Stimulated activated CD4-positive, alpha-beta T cell treated with anti-CD3 and anti-CD28 coated beads, Interleukin-2, amount 100 ng/mL, for 4 hours (primary cell): ENCODE data around the gene DLEC1.

Experiments used
- DNase-seq: peaks from one replicate; pipeline ENCODE4 v3.0.0-alpha.2; 2020; ENCODE audit warnings: low read depth

Gene DLEC1

GRCh38 chr3:38138349-38139190, 99.6 kb downstream of the DLEC1 start, which contains the start of gene MYD88:
Gene MYD88 (plus strand): TSS chr3:38138661. CDS start chr3:38138701, 40 bp downstream.
- peak; percentile 84 for DNase-seq

DNA sequence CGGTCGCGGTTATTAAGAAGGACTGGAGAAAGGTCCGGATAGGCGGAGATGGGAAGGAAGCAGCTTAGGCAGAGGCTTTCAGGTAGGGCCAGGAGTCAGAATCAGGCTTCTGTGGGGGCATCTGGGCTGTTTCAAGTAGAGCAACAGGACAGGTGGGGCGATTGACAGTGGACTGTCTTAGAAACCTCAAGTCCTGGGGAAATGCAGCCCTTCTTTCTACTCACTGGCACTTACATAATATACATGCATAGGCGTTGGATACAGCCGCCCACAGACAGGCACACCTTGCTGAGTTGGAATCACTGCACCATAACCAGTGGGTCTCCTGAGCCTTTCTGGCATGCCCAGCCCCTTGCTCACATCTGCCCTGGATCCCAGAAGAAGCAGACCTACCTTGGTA, 100.2 kb downstream of the DLEC1 start:
- DNase-seq: no peak

- DNase-seq: no peak
These were observed 100.6 kb downstream of the DLEC1 start for GRCh38 chr3:38139652-38140051.

DNA sequence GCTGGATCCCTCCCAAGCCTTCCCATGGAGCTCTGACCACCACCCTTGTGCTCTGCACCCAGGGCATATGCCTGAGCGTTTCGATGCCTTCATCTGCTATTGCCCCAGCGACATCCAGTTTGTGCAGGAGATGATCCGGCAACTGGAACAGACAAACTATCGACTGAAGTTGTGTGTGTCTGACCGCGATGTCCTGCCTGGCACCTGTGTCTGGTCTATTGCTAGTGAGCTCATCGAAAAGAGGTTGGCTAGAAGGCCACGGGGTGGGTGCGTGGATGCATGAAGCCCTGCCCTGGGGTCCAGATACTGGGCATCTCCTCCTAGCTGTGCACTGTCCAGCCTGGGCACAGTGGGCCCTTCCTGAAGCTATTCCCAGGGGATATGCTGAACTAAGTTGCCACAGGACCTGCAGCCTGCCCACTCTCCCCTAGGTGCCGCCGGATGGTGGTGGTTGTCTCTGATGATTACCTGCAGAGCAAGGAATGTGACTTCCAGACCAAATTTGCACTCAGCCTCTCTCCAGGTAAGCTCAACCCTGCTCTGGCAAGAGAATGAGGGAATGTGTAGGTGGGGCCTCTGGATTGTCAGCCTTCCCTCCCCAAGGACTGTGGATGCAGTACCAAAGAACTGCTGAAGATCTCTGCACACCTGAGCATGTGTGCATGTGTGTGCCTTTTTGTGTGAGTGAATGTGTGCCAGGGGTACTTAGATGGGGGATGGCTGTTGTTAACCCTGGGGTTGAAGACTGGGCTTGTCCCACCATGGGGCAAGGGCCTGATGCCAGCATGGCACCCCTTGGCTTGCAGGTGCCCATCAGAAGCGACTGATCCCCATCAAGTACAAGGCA, 101.5 kb downstream of the DLEC1 start:
- no peak for DNase-seq

GRCh38 chr3:38141173-38141951, 102.4 kb downstream of the DLEC1 start:
- no peak for DNase-seq

GRCh38 chr3:38141952-38142273, 102.9 kb downstream of the DLEC1 start:
- no peak for DNase-seq

GRCh38 chr3:38142959-38143358, 104.0 kb downstream of the DLEC1 start:
- DNase-seq: no peak

GRCh38 chr3:38143511-38143910, 104.5 kb downstream of the DLEC1 start:
- DNase-seq: no peak

DNA sequence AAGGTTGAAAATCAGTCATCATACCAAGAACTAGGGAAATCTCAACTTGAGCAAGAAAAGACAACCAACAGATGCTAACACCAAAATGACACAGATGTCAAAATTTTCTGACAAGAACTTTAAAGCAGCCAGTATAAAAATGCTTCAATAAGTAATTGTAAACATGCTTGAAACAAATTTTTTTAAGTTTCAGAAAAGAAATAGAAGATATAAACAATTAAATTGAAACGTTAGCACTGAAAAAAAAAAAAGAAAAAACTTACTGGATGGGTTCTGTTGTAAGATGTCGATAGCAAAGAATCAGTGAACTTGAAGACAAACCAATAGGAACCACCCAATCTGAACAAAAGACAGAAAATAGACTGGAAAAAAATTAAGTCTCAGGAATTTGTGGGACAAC, 107.5 kb downstream of the DLEC1 start:
- no peak for DNase-seq

DNA sequence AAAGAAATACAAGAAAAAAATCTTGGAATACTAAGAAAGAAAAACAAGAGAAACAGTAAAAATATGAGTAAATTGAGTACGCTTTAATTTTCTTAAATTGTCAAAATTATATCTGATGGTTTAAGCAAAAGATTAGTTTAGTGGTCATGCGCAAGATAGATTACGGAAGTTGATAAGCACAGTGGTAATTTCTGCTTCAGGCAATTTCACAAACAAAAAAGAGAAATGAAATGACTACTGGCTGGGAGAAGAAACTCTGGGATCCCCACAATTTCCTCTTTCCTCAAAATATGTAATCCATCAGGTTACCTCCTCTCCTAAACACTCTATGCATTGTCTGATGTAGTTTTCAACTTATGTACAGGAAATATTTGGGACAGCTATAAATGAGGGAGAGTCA, 108.4 kb downstream of the DLEC1 start:
- no peak for DNase-seq

DNA sequence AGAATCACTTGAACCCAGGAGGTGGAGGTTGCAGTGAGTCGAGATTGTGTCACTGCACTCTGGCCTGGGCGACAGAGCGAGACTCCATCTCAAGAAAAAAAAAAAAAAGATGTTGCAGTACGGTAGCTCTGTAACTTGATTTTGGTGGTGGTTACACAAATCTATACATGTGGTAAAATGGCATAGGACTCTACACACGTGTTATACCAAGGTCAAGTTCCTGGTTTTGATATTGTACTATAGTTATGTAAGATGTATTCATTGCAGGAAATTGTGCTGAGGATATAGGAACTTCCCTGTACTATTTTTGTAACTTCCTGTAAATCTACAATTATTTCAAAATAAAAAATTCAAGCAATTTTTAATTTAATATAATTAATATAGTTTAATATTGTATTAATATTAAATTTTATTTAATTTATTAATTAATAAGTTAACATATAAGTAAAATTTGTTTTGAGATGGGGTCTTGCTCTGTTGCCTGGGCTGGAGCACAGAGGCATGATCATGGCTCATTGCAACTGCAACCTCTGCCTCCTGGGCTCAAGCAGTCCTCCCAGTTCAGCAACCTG, 109.4 kb downstream of the DLEC1 start:
- DNase-seq: no peak

DNA sequence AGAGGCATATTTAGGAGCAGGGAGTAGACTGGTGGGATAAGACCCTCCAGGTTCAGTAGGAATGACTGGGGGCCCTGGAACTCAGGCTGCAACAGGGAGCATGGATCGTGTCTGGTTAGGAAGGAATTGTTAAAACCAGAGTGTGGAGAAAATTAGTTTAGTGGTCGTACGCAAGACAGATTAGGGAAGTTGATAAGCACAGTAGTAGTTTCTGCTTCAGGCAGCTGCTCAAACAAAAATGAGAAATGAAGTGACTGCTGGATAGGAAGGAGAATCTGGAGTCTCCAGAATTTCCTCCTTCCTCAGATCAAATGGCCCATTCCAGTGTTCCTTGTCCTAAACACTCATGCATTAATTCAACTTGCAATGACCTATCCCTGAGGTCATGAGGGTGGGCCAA, 110.7 kb downstream of the DLEC1 start:
- DNase-seq: no peak

GRCh38 chr3:38150780-38151528, 111.9 kb downstream of the DLEC1 start:
- DNase-seq: no peak

- no peak for DNase-seq
These were observed 112.8 kb downstream of the DLEC1 start for GRCh38 chr3:38151667-38152265.

GRCh38 chr3:38152609-38153008, 113.6 kb downstream of the DLEC1 start:
- no peak for DNase-seq

DNA sequence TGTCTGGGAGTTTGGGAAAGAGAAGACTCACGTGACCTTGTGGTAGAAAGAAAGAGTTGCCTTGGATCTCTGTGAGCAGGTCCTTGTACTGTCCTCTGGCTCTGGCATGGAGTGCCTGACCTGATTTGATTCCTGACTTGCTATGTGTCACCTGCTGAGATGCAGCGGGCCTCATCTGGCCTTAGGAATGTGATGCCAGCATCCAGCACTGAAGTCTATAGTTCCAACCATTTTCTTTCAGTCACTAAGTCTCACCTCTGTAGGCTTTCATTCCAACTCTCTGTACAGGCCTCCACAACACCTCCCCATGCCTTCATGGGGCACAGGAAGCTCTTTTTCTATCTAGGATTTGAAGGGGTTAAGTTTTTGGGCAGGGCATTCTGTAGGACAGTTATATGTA, 114.2 kb downstream of the DLEC1 start:
- no peak for DNase-seq

DNA sequence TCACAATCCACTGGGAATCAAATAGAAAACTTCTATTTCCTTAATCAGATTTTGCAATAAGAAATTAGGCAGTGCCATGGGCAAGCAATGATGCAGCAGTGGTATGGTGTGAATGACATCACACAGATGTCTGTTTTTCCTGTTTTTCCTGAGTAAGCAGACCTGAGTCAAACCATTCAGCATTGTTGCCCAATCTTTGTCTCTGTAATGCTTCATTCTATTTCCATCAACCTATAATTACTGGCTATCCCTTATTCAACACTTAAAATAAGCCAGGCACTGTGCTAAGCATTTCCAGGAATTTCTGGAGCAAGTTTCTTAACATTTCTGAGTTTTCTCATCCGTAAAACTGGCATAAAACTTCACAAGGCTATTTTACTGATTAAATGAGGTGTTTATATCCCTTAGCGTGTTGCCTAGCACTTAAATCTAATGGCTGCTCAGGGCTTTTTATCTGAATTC, 115.1 kb downstream of the DLEC1 start:
- DNase-seq: no peak

- no peak for DNase-seq
These were observed 115.7 kb downstream of the DLEC1 start for GRCh38 chr3:38154625-38155255.

DNA sequence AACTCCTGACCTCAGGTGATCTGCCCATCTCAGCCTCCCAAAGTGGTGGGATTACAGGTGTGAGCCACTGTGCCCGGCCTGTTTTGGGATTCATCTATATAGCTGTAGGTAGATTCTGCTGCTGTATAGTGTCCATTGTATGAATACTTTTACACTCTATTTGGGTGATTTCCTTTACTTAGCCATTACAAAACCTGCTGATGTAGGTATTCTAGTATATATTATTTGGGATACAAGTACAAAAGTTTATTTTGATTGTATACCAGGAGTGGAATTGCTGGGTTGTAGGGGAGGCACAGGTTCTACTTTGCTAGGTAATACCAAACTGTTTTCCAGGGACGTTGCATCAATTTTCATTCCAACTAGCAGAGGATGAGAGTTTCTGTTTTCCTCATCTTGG, 116.8 kb downstream of the DLEC1 start:
- no peak for DNase-seq

DNA sequence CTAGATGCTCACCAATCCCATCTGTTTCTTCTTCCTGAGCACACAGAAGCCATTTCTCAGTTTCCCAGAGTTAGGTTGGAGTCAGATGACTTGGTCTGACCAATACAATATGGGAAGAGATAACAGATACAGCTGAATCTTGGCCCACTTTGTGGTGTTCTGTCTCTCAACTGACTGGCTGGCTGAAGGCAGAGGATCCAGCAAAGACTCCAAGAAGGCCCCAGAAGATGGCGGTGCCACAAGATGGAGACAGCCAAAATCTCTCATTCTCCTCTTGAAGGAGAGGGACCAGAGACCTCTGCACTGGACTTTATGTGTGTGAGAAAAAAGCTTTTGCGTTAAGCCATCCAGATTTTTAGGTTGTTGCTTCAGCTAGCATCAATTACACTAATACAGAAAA, 118.1 kb downstream of the DLEC1 start:
- DNase-seq: no peak
